Natural killer cell treated with Interleukin-12 subunit alpha and Interleukin-12 subunit beta and Interleukin-15 and Interleukin-18, amount 100 ng/mL, for 72 hours (primary cell): ENCODE results near the gene AKR1C8. TPM values are rescaled to one million over a fixed set of nuclear protein-coding genes. Genes with fewer than 3 reads are reported as not detected.
"Not testable (repeated sequence)": the region's sequence is repeated elsewhere in the genome, so short reads cannot be mapped to it uniquely, and the experiment has no call there.

Experiments
- ATAC-seq, 2 donors: fragments of 150-1000 bp; cut with Tn5 transposase in 1 of 2; sonication (Bioruptor Pico), chemical (Tn5 transposase) in 1 of 2; 2 replicates each; pipeline ENCODE4 v1.10.0; 2021
- DNase-seq: peaks from one replicate; pipeline ENCODE4 v3.0.0; 2022; ENCODE audit warnings: low spot score
- H3K27ac Mint-ChIP-seq, 2 donors: 1 replicate in 1 of 2; 2 replicates in 1 of 2; pipeline ENCODE4 v1.8.0; 2022; ENCODE audit warnings: mixed read lengths in 2 of 2, mild to moderate bottlenecking in 1 of 2, moderate library complexity in 1 of 2
- H3K27me3 Mint-ChIP-seq, 2 donors: 1 replicate in 1 of 2; 2 replicates in 1 of 2; pipeline ENCODE4 v1.8.0; 2022; ENCODE audit warnings: mixed read lengths in 2 of 2
- H3K36me3 Mint-ChIP-seq: one replicate; pipeline ENCODE4 v1.8.0; 2022; ENCODE audit warnings: mixed read lengths
- H3K4me1 Mint-ChIP-seq, 2 donors: 1 replicate in 1 of 2; 2 replicates in 1 of 2; pipeline ENCODE4 v1.8.0; 2022; ENCODE audit warnings: low read depth in 2 of 2, mixed read lengths in 2 of 2, mild to moderate bottlenecking in 1 of 2
- H3K4me3 Mint-ChIP-seq: one replicate; pipeline ENCODE4 v1.8.0; 2022; ENCODE audit warnings: mixed read lengths
- H3K9me3 Mint-ChIP-seq: 2 replicates; pipeline ENCODE4 v1.8.0; 2022; ENCODE audit warnings: mixed read lengths
- total RNA-seq, 2 donors: library from RNA; stranded (reverse); gene quantifications; one replicate each; pipeline ENCODE4 v1.2.3, GENCODE V29; 2022

The AKR1C8 gene
- total RNA-seq, result 1 to 10 TPM in 1 of 2 donors, under 1 TPM in 1; 0.38 to 1.3 TPM

DNA sequence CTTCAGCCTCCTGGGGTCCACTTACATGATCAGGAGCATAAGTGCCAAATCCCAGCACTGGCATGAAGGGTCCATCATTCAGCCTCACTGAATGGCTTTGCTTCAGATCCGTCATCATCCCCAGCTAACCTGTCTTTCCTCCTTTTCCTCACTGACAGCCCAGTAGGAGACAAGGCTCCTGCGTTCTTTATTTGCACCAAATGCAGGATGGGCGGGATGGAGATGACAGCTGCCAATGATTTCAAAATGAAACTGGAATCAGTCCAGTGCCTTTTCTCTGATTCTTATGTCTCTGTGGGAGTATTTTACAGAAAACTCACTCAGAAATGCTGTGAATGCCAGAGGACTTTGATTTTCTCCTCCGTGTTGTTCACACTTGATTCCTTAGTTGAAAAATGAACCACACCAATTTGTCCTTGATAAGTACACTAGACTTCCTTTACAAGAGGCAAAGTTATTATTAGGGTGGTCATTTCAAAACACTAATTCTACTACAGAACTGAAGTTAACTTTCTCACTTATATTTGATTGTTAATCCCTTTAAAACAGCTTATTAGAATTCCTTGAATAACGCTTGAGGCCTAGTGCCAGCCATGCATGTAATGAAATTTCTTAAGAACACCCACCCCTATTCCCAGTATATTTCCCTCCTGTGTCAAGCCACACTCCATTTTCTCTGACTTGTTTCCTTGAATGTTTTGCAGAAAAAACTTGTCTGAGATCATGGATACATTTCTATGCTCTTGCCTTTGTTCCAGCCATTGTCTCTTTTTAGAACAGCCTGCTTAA lies at the start of gene AKR1C8:
Gene AKR1C8 (minus strand): TSS at position 164 of the 789 bp plus-strand sequence. CDS start 46 bp downstream, at position 118.
- Mint-ChIP-seq H3K4me3 (no peak within 1 kb of the TSS), H3K4me1 (no peaks in the 10 kb centered on the region), H3K27ac (no peak within 1 kb of the TSS), H3K27me3 (no peaks in the 10 kb centered on the region), H3K9me3 (no peaks in the 10 kb centered on the region), H3K36me3 (peaks cover 6% of the 10 kb centered on the region)
- ATAC-seq (no peak), DNase-seq (no peak)

- ATAC-seq (peak; percentile 86 to 93), DNase-seq (no peak)
- Mint-ChIP-seq H3K27ac (peak overlapping the region in 1 of 2 donors; percentile 49), H3K36me3 (peaks cover 33% of the 10 kb centered on the region), H3K27me3 (peaks cover 2 to 9% of the 10 kb centered on the region in 2 donors), H3K4me1 (peaks cover 7 to 11% of the 10 kb centered on the region in 2 donors), H3K9me3 (peaks cover 17% of the 10 kb centered on the region), H3K4me3 (peak overlapping the region; percentile 3)
Observed at GRCh38 chr10:5234106-5234860, 49.3 kb upstream of the AKR1C8 start.

- H3K4me1 Mint-ChIP-seq, result peaks cover 7 to 11% of the 10 kb centered on the region in 2 donors
- ATAC-seq, result no peak
- H3K36me3 Mint-ChIP-seq, result peaks cover 27% of the 10 kb centered on the region
Observed at GRCh38 chr10:5233324-5233723, 48.4 kb upstream of the AKR1C8 start.

GRCh38 chr10:5229019-5229418 lies 44.1 kb upstream of the AKR1C8 start:
- Mint-ChIP-seq H3K4me1 (peaks cover 2 to 4% of the 10 kb centered on the region in 2 donors), H3K9me3 (no peaks in the 10 kb centered on the region), H3K27ac (no peak overlapping the region), H3K4me3 (no peak overlapping the region), H3K27me3 (no peaks in the 10 kb centered on the region), H3K36me3 (no peaks in the 10 kb centered on the region)
- peak in 1 of 2 donors; percentile 36 for ATAC-seq
- DNase-seq, result no peak

More at GRCh38 chr10:5233324-5233723, 48.4 kb upstream of the AKR1C8 start:
- H3K27me3 Mint-ChIP-seq, result peaks cover 2 to 9% of the 10 kb centered on the region in 2 donors
- H3K9me3 Mint-ChIP-seq, result peaks cover 17% of the 10 kb centered on the region
- no peak overlapping the region for H3K4me3 Mint-ChIP-seq
- DNase-seq, result no peak
- no peak overlapping the region for H3K27ac Mint-ChIP-seq

DNA sequence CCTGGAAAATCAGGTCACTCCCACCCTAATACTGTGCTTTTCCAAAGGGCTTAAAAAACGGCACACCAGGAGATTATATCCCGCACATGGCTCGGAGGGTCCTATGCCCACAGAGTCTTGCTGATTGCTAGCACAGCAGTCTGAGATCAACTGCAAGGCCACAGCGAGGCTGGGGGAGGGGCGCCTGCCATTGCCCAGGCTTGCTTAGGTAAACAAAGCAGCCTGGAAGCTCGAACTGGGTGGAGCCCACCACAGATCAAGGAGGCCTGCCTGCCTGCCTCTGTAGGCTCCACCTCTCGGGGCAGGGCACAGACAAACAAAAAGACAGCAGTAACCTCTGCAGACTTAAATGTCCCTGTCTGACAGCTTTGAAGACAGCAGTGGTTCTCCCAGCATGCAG lies 38.0 kb upstream of the AKR1C8 start:
- not testable (repeated sequence) for H3K36me3 Mint-ChIP-seq, H3K27me3 Mint-ChIP-seq, ATAC-seq, DNase-seq, H3K27ac Mint-ChIP-seq, H3K4me1 Mint-ChIP-seq, H3K9me3 Mint-ChIP-seq, H3K4me3 Mint-ChIP-seq

GRCh38 chr10:5219262-5219661 lies 34.3 kb upstream of the AKR1C8 start:
- H3K4me3 Mint-ChIP-seq, result no peak overlapping the region
- H3K27ac Mint-ChIP-seq, result no peak overlapping the region
- DNase-seq (no peak), ATAC-seq (no peak)
- peaks cover 0 to 3% of the 10 kb centered on the region in 2 donors for H3K4me1 Mint-ChIP-seq
- H3K36me3 Mint-ChIP-seq, result peaks cover 4% of the 10 kb centered on the region
- peaks cover 4% of the 10 kb centered on the region for H3K9me3 Mint-ChIP-seq
- H3K27me3 Mint-ChIP-seq, result peaks cover 0 to 2% of the 10 kb centered on the region in 2 donors

DNA sequence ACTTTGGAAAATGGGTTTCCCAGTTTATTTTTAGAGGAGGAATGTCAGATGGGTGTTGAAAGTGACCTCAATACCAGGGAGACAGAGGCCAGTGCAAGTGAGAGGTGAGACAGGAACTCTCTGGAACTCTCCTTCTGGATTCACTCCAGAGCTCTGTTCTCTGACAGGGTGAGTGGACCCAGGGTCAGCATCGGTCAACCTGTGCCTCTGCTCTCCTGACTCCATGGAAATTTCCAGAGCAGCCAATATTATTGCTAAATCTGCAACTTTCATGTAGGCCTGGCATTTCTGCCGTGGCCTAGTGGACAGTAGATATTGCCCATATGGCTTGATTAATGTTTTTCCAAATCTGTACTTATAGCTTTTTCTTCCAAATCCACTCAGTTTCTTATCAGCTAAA lies 31.9 kb upstream of the AKR1C8 start:
- ATAC-seq (no peak), DNase-seq (no peak)
- Mint-ChIP-seq H3K9me3 (peaks cover 4% of the 10 kb centered on the region), H3K27me3 (peaks cover 0 to 2% of the 10 kb centered on the region in 2 donors), H3K4me1 (no peaks in the 10 kb centered on the region), H3K27ac (no peak overlapping the region), H3K4me3 (no peak overlapping the region), H3K36me3 (peaks cover 4% of the 10 kb centered on the region)

DNA sequence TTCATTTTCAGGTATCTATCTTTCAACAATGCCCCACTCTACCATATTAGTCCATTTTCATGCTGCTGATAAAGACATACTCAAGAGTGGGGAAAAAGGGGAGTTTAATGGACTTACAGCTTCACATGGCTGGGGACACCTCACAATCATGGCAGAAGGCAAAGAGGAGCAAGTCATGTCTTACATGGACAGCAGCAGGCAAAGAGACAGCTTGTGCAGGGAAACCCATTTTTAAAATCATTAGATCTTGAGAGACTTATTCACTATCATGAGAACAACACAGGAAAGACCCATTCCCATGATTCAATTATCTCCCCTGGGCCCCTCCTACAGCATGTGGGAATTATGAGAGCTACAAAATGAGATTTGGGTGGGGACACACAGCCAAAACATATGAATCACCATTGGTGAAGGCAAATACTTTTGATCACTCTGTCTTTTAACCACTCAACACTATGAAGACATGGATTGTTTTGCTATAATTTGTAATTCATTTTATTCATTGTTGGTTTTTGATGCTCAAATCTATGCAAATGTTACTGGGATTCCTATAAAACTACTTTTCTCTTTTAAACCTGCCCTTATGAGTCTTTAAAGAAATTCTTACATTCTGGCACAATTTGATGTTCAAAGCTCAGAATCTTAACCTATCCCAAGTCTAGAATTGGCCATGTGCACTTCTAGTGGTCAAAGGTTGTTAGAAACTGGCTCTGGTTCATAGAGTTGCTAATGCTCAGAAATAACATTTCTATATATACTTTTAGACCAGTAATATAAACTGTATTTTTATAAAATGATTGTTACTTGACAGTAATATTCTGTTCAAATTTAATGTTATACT lies 27.0 kb upstream of the AKR1C8 start:
- DNase-seq (no peak), ATAC-seq (no peak)

GRCh38 chr10:5210261-5210660 lies 25.3 kb upstream of the AKR1C8 start:
- H3K27me3 Mint-ChIP-seq, ATAC-seq, H3K4me1 Mint-ChIP-seq, H3K4me3 Mint-ChIP-seq, DNase-seq, H3K27ac Mint-ChIP-seq, H3K9me3 Mint-ChIP-seq: not testable (repeated sequence)
- H3K36me3 Mint-ChIP-seq, result peaks cover 11% of the 10 kb centered on the region

More for the DNA sequence above, 27.0 kb upstream of the AKR1C8 start:
- Mint-ChIP-seq H3K36me3 (peaks cover 10% of the 10 kb centered on the region), H3K4me3 (no peak overlapping the region), H3K9me3 (peaks cover 8% of the 10 kb centered on the region), H3K27me3 (peaks cover 0 to 2% of the 10 kb centered on the region in 2 donors), H3K4me1 (no peaks in the 10 kb centered on the region), H3K27ac (no peak overlapping the region)

GRCh38 chr10:5209776-5210175 lies 24.8 kb upstream of the AKR1C8 start:
- H3K4me1 Mint-ChIP-seq, H3K27me3 Mint-ChIP-seq, H3K27ac Mint-ChIP-seq, ATAC-seq, H3K4me3 Mint-ChIP-seq, H3K9me3 Mint-ChIP-seq, DNase-seq: not testable (repeated sequence)
- peaks cover 11% of the 10 kb centered on the region for H3K36me3 Mint-ChIP-seq

DNA sequence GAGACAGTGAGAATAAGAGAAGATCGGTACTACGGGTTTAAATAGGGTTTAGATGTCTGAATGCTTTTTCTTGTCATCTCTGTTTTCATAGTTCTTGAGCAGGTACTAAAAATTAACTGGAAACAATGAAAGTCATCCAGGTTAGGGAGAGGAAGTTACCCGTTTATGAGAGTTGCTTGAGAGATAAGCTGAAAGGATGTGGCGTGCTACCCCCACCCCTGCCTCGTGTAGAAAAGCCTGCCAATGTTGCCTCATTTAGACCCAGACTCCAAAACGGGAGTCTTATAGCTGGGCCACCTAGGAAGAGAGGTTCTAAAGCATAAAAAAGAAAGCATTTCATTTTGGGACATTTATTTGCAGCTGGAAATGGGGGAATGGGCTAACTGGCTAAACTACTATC lies 21.8 kb upstream of the AKR1C8 start:
- H3K4me3 Mint-ChIP-seq, result no peak overlapping the region
- ATAC-seq (no peak), DNase-seq (no peak)
- peaks cover 0 to 6% of the 10 kb centered on the region in 2 donors for H3K4me1 Mint-ChIP-seq
- peaks cover 0 to 5% of the 10 kb centered on the region in 2 donors for H3K27me3 Mint-ChIP-seq
- peaks cover 6% of the 10 kb centered on the region for H3K9me3 Mint-ChIP-seq
- H3K36me3 Mint-ChIP-seq, result peaks cover 26% of the 10 kb centered on the region
- no peak overlapping the region for H3K27ac Mint-ChIP-seq

DNA sequence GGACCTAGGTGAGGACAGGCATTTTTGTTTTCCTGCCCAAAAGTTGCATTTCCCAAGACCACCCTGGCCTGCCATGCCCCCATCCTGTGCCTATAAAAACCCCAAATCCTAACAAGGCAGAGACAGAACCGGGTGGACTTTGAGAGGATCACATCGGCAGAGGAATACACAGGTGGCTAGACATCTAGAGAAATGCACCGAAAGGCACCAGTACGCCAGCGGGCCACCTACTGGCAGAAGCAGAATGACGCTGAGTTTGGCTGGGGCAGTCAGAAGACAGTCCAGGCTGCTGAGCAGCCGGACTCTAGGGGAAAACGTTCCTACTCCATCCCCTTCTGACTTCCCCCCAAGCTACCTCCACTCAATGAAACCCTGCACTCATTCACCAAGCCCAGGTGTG lies 14.4 kb upstream of the AKR1C8 start:
- DNase-seq (no peak), ATAC-seq (no peak)
- Mint-ChIP-seq H3K4me1 (no peaks in the 10 kb centered on the region), H3K27ac (no peak overlapping the region), H3K27me3 (peaks cover 0 to 3% of the 10 kb centered on the region in 2 donors), H3K36me3 (peaks cover 15% of the 10 kb centered on the region), H3K9me3 (no peaks in the 10 kb centered on the region), H3K4me3 (no peak overlapping the region)

GRCh38 chr10:5198386-5198785 lies 13.4 kb upstream of the AKR1C8 start:
- Mint-ChIP-seq H3K27ac (no peak overlapping the region), H3K9me3 (no peaks in the 10 kb centered on the region), H3K4me3 (no peak overlapping the region), H3K4me1 (no peaks in the 10 kb centered on the region), H3K27me3 (peaks cover 0 to 3% of the 10 kb centered on the region in 2 donors), H3K36me3 (peaks cover 10% of the 10 kb centered on the region)
- ATAC-seq (no peak), DNase-seq (no peak)
